KG1 (cell line): ENCODE data around the gene POLN.
"Not testable (repeated sequence)": the region's sequence is repeated elsewhere in the genome, so short reads cannot be mapped to it uniquely, and the experiment has no call there.

Experiments
- DNase-seq: peaks from one replicate; lab custom pipeline; 2025; lab: John Stamatoyannopoulos, UW

Gene POLN

DNA sequence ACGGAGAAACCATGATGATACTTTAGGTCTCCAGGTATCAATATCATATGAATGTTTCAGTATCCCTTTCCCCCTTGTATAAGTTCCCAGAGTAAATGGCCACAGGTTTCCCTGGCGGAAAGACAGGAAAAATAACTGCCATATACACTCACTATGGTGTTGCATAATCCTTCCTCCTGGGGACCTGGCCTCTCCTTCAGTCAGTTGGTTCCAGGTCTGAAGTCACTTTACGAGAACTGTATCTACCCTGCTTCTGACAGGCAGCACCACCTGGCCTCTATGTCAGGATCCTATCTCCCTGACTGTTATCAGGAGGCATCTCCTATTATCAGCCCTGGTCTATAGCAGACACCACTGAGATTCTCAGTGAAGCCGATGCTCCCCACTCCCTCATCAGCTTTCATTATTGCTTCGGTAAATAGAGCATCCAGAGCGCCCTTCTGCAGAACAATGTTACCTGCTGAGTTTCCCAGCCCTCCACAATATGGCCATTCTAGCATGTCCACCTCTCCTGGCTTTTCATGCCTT, 22.6 kb downstream of the POLN start:
- DNase-seq: no peak

DNA sequence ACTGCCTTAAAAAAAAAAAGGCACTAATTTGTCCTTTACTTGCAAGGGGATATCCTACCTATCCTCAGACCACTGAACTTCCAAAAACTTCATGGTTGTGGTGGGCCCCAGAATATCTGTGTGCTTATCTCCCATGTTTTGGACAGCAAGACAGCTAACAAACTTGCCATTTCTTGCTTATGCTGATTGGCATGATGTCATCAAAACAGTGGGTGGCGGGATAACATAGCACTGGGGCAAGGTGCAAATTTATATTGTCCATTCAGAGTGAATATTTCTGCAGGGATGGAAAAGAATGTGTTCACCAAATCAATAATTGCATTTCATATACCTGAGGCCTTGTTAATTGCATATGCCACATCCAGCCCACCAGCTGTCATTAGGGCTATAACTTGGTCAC, 23.5 kb downstream of the POLN start:
- no peak for DNase-seq

DNA sequence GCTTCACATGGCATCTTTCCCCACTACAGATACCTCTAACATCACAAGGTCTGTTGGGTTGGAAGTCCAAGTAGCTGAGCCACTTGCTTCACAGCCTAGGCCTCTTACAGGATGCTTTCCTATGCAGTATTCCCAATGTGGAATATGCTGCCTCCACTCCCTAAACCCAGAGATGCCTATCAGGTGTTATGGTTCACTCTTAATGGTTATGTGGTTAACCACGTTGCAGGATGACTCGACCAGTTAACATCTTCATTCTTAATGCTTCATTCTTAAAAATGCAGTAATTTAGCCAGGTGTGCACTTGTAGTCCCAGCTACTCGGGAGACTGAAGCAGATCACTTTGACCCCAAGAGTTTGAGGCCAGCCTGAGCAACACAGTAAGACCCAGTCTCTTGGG, 24.2 kb downstream of the POLN start:
- DNase-seq: no peak

DNA sequence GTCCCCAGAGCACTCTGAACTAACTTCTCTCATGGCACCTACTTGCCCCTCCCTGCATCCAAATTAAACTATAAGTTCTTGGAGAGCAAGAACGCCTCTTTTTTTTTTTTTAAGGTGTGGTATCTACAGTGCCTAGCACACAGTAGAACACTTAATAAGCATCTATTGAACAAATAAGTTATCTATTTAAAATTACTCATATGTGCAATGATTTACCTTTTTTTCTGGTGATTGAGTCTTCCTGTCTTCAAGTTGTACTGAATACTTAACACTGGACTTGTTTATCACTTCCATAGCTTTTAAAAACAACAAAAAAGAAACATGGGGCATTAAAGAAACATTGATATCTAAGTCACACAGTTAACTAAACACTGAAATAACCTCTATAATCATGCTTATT, 29.1 kb downstream of the POLN start:
- no peak for DNase-seq

DNA sequence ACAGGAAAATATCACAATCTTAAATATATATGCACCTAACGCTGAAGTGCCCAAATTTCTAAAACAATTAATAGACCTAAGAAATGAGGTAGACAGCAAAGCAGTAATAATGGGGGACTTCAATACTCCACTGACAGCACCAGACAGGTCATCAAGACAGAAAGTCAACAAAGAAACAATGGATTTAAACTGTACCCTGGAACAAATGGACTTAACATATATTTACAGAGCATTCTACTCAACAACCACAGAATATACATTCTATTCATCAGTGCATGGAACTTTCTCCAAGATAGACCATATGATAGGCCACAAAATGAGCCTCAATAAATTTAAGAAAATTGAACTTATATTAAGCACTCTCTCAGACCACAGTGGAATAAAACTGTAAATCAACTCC, 39.1 kb downstream of the POLN start:
- not testable (repeated sequence) for DNase-seq

DNA sequence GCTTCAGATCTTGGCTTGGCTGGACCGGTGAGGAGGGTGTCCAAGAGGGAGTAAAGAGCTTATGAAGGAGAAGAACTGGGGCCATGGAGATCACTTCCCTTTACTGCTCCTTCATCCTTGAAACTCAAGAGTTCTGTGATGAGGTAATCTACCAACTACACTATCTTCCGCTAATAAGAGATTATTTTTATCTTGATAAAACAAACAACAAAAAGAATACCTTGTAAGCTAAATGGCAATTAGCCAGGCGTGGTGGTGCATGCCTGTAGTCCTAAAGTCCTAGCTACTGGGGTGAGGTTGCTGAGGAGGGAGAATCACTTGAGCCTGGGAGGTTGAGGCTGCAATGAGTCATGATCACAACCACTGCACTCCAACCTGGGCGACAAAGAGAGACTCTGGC, 47.4 kb downstream of the POLN start:
- no peak for DNase-seq

DNA sequence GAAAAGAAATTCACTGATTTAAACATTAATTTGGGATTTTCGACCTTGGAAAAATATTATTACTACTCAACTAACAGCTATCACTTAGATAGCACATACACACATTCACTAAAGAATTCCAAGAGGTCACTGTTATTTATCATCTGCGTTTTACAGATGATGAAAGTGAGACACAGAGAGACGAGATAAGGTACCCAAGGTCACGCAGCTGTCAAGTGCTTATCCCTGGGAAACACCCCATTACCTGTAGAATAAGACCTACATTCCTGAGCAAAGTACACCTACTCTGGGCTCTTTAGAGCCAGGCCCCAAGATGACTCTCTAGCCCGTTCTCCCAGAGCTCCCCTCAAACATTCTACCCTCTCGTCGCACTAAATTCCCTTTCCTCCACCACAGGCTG, 48.6 kb downstream of the POLN start:
- no peak for DNase-seq

DNA sequence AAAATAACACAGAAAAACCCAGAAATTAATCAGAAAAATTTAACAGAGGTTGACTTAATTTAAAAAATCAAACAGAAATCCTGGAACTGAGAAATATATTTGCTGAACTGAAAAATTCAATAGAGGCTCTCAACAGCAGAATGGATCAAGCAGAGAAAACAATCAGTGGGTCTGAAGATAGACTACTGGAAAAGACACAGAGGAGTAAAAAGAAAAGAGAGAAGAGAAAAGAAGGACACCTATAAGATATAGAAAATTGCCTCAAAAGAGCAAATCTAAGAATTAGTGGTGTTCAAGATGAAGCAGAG, 55.1 kb downstream of the POLN start:
- no peak for DNase-seq

DNA sequence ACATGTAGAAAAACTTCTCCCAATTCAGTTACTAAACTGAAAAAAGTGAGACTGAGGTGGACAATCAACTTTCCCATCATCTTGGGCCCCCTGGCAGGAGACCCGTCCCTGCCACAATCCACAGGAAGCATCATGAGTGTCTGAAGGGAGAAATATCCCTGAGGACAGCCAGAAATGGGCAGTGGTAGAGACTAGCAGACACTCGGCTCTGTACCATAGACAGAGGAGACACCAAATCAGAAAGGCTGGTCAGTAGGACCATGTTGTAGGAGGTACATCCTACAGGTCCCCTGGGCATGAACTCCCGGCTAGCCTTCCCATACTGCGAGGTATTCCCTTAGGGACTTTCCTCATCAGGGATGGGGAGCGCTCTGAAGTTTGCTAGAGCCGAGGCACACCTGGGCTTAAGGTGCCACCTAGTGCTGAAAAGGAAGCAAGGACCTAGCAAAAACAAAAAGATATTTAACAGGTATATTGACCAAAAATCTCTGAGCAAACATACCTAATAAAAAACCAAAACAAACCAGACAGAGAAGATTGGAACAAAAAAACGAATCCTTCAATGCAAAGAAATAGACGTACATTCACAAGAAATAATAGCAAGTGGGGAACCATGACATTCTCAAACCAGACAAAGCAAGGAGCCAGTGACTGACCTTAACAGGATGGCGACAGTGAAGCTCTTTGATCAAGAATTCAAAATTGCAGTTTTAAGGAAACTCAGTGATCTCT, 55.6 kb downstream of the POLN start:
- no peak for DNase-seq

DNA sequence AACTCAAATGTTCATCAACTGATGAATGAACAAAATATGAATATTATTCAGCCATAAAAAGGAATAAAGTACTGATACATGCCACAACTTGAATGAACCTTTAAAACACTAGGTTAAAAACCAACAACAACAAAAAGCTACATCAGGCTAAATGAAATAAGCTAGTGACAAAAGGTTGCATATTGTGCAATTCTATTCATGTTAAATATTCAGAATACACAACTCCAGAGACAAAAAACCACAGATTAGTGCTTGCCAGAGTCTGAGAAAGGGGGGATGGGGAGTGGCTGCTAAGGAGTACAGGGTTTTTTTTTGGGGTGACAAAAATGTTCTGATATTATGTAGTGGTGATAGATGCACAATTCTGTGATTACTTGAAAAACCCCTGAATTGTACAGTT, 58.5 kb downstream of the POLN start:
- DNase-seq: no peak

DNA sequence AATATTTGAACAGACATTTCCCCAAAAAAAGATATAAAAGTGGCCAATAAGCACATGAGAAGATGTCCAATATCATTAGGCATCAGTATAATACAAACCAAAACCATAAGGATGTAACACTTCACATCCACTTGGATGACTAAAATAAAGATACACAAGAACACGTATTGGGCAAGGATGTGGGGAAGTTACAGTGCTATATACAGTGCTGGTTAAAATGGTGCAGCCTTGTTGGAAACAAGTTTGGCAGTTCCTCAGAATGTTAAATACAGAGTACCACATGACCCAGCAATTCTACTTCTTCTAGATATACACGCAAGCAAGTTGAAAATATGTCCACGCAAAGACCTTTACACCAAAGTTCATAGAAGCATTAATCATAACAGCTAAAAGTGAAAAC, 58.9 kb downstream of the POLN start:
- DNase-seq: no peak

DNA sequence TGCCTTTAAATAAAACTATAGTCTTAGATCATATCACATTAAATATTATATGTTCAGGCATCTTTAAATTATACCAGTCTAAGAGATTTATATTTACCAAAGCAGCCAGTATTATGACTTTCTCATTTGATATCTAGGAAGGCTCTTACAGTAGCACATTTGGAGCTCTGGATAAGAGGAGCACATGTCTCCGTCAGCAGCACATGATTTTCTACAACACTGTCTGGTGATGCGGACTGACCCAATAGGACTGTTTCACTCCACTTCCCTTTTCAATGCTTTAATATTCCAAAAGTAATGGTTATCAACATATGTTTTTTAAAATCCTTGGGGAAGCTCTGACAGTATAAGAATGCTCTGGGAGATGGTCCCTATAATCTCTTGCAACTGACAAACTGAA, 61.5 kb downstream of the POLN start:
- no peak for DNase-seq

DNA sequence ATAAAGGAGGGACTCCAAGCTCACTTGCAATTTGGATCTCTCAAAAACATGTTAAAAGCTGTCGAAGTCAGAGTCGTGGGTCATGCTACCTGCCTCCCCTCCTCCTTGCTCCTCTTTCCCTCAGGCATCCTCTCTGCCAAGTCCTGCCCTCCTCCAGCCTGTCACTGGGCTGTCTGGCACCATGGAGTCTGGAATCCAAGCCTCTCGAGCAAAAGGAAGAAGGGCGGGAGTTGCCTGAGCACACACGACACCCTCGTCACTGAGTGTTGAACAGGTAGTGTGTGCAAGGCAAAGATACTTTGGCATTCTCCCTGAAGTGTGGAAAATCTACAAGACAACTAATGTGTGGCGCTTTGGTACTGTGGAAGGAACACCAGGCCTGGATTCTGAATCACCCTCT, 62.2 kb downstream of the POLN start:
- no peak for DNase-seq

DNA sequence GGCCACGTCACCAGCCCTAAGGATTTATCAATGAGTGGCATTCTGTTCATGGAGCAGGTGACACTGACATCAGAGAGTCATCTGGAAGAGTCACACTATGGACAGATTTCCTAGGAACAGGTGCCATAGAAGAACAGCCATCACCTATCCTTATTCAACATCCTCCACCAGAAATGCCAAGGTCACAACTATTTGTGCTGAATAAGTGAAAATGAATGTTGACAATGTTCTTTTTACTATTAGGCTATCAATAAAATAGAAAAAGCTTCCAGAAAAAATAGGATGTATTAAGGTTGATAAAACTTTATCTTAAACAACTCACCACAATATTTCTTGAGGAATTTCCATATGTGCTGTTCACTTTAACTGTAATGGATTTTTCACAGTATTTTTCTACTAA, 62.9 kb downstream of the POLN start:
- no peak for DNase-seq

DNA sequence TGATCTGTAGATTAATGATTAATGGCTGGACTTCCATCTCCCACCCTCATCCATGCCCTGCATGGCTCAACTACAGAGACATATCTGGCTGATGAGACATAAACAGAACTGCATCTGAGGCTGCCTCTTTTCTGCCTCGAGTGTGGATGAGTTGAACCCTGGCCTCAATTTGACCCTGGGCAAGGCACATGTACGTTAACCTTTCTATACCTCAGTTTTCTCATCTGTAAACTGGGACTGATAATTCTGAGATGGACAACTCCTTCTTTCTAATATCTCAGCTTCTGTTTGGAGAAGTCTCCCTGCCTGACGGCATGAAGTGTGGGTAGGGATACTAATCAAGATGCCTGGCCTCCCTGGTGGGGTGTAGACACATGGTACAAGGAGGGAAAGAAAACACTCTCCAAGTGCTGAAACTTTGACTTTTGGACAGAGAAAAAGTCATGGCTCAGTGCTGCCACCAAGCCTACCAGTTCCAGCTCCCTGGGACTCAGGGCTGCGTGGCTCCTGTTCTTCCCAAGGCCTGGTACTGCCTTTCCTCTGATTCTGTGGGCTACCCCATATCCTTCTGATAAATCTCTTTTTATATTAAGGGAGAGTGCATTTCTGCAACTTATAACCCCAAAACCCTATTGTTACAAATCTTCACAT, 64.4 kb downstream of the POLN start:
- no peak for DNase-seq

DNA sequence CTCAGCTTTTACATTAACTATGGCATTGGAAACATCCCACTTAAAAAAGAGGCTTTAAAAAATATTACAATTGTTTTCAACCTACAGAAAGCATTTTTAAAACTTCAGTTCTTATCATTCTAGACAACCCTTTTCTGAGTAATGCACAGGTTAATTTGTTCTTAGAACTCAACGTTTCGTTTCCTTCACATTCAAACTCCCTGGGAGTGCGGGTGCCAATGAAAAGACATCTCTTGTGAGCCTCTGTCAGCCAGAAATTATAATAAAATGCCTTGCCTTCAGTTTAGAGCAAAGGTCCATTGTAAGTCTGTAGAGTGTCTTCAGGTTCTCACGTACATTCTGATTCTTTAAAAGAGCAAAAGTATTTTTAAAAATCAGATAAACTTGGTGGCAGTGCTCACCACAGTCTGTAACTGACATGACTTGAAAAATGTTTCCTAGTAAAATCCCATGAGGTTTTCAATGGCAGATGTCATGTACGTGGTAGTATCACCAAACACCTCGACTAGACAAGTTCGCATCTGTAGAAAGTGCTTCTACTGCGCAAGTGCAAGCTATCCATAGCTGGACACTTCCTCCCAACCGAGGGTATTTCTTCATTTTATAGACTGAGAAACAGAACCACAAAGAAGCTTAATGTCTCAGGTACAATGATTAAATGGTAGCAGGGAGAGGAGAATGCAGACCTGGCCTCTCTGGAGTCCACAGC, 65.8 kb downstream of the POLN start:
- no peak for DNase-seq

DNA sequence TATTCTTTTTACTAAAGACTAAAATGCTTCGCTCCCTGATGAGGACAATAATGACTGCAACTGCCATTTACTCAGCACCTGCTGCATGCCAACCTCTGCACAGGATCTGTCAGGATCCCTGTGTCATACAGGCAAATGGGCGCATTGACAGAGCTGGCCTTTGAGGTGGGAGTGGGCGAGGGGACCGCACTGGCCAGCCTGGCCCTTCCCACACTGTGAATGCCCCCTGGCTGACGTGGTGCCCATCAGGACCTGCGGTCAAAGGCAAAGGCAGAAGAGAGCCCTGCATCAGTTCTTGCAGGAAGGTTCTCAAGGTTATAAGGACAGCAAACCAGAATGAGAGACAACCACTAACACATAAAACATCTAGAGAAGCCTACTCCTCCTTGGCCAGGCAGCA, 67.9 kb downstream of the POLN start:
- DNase-seq: no peak

DNA sequence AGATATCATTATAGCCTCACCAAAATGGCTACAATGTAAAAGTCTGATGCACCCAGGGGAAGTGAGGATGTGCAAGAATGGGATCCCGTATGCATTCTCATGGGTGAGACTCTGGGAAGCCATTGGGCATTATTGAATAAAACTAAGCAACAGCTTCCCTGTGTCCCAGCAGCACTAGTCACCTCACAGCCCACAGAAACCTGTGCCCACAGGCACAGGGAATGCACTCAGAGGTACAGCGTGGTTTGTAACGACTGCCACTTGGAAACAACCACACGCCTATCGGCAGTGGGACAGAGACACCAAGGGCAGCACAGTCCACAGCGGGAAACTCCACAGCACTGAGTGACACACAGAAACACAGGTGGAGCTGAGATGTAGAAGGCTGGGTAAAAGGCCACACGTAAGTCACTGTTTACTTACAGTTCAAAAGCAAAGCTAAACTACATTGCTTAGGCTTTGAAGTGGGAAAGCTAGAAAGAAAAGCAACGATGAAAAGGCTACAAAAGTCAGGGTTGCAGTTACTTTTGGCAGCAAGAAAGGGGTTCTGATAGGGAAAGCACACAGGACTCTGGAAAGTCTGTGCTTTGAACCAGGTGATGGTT, 69.2 kb downstream of the POLN start:
- no peak for DNase-seq

DNA sequence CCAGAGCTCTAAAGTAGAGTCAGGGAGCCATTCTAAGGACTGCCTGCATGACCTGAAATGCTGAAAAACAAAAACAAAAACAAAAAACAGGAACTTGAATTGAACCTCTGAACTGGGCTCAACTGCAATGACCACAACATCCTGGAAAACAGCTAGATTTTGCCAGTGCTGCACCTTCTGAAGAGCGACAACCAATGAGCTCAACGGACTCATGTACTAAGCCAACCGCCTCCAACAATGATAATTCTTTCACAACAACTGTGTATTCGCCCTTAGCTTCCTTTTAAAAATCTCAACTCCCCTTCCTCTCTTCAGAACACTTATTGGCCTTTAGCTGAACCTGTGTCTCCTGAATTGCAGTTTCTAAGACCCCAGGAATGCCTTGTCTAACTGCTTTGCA, 69.8 kb downstream of the POLN start:
- no peak for DNase-seq

DNA sequence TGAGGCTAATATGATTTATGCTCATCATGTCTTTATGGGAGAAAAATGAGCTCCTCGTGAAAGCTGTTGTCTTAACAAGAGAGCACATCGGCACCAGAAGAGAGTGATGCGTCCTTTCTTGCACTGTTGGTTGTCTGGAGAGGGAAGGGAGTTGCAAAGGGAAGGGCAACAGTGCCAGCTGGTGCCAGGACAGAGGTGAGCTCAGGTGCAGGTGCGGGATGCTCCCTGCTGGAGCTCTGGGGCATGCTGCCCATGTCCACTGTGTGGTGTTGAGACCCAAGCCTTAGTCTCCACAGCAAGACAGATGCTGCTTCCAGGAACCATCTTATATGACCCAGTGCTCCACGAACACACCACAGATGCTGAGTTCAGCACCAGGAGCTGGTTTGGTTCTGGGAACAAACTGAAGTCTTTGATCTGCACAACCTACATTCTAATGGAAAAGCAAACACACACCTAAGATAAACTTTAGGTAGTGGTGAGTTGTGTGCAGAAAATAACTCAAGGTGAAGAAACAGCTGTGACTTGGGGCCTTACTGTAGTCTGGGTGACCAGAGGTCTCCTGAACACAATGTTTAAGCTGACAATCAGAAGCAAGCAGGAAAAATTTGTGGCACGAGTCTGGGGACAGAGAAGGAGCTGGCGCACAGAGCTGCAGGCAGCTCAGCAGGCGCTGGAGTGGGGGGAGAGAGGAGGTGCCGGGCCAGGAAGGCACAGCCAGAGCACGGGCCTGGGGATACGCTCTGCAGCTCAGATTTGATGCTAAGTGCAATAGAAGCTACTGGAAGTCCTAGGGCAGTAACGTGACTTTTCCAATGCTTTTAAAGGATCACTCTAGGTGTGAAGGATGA, 73.2 kb downstream of the POLN start:
- DNase-seq: no peak

DNA sequence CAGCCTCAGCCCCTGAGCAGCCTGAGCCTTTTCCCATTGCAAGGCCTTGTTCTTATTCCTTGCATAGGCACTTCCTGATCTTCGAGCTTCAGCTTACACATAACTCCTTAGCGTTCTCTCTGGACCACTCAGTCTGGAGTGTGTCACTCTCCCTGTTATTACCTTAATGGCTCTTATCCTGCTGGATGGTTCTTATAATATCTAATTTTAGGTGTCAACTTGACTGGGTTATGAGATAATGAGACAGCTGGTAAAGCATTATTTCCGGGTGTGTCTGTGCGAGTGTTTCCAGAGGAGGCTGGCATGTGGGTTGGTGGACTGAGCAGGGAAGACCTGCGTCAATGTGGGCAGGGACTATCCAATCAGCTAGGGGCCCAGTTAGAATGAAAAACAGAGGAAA, 75.7 kb downstream of the POLN start:
- DNase-seq: no peak

DNA sequence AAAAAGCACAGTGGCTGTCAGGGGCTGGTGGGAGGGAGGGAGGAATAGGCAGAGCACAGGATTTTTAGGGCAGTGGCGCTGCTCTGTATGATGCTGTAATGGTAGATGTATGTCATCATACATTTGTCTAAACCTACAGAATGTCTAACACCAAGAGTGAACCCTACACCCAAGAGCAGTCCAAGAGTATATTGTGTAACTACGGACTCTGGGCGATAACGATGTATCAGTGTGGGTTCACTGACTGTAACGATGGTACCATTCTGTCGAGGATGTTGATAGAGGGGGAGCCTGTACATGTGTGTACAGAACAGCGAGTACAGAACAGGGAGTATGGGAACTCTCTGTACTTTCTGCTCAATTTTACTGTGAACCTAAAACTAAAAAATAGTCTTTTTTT, 76.5 kb downstream of the POLN start:
- no peak for DNase-seq
